ENCODE data around the gene TNFRSF25.
"Not testable (repeated sequence)": the region's sequence is repeated elsewhere in the genome, so short reads cannot be mapped to it uniquely, and the experiment has no call there.

TNFRSF25 gene

GRCh38 chr1:6440198-6441126 lies 25.5 kb downstream of the TNFRSF25 start:
- in situ Hi-C loops (cut with MboI; ENCODE audit: low sequenced_read_pairs), result no loop called here

DNA sequence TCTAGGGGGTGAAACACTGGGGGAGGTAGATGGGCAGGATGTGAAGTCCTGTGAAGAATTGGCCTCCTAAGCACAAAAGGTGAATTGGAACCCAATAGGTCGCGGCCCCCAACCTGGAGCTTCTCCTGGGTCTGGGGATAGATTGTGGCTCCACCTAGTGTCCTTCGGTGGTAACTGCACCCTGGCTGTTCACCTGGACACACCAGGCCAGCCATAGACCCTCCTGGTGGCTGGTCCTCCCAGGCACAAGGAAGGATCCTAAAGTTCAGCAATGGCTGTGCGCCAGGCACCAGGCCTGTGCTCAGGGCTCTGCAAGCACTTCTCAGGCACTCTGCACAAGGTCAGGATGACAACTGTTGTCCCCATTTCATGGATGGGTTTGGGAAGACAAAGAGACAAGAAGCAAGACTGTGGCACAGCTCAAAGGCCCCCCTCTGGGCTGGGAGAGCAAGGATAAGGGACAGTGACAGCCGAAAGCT lies 27.9 kb downstream of the TNFRSF25 start:
- in situ Hi-C loops (cut with MboI; ENCODE audit: low sequenced_read_pairs), result no loop called here

GRCh38 chr1:6437012-6437700 lies 28.8 kb downstream of the TNFRSF25 start:
- in situ Hi-C loops (cut with MboI; ENCODE audit: low sequenced_read_pairs), result not testable (repeated sequence)

- in situ Hi-C loops (cut with MboI; ENCODE audit: low sequenced_read_pairs), result not testable (repeated sequence)
These were observed 29.7 kb downstream of the TNFRSF25 start for GRCh38 chr1:6436277-6436676.

DNA sequence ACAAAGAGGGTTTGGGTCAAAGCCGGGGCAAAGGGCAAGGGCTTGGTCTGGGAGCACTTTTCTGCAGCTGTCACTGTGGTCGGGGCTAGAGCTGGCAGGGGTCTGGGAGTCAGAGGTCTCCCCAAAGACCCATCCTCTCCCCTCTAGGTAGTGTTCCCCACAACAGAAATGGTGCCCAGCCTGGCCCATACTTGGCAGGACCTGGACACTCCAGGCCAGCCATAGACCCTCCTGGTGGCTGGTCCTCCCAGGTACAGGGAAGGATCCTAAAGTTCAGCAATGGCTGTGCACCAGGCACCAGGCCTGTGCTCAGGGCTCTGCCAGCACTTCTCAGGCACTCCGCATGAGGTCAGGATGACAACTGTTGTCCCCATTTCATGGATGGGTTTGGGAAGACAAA lies 30.4 kb downstream of the TNFRSF25 start:
- in situ Hi-C loops (cut with MboI; ENCODE audit: low sequenced_read_pairs), result no loop called here

DNA sequence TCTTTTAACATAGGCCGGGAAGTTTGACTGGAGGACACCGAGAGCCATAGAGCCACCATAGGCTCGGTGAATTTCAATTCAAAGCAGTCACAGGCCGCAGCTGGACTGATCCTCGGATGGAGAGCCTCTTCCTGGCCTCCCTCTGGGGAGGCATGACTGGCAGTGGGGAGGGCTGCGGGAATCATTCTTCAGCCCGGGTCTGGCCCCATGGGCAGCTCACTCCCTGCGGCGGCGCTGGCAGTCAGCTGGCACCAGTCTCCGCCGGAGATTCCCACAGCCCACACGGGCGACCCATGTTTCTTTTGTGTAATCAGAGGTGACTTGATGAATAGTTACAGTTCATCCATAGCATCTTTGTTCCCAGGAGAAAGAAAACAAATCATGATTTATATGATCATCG lies 30.8 kb downstream of the TNFRSF25 start:
- in situ Hi-C loops (cut with MboI; ENCODE audit: low sequenced_read_pairs), result no loop called here

DNA sequence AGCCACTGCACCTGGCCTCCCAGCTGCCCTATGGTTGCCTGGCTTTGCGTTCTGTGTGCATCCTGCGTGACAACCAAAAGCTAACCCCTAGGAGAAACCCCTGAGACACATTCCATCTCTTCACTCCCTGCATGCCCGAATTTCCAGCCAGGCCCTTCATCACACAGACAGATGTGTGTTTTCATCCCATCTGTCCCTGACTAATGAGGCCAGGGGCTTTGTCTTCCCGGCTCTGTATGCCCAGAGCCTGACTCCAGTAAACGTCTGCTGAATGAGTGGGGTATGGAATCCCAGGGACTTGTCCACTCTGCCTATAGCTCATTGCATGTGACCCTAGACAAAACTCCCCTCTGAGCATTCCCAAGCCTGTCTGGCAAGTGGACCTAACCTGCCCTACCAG lies 31.8 kb downstream of the TNFRSF25 start:
- in situ Hi-C loops (cut with MboI; ENCODE audit: low sequenced_read_pairs), result no loop called here

DNA sequence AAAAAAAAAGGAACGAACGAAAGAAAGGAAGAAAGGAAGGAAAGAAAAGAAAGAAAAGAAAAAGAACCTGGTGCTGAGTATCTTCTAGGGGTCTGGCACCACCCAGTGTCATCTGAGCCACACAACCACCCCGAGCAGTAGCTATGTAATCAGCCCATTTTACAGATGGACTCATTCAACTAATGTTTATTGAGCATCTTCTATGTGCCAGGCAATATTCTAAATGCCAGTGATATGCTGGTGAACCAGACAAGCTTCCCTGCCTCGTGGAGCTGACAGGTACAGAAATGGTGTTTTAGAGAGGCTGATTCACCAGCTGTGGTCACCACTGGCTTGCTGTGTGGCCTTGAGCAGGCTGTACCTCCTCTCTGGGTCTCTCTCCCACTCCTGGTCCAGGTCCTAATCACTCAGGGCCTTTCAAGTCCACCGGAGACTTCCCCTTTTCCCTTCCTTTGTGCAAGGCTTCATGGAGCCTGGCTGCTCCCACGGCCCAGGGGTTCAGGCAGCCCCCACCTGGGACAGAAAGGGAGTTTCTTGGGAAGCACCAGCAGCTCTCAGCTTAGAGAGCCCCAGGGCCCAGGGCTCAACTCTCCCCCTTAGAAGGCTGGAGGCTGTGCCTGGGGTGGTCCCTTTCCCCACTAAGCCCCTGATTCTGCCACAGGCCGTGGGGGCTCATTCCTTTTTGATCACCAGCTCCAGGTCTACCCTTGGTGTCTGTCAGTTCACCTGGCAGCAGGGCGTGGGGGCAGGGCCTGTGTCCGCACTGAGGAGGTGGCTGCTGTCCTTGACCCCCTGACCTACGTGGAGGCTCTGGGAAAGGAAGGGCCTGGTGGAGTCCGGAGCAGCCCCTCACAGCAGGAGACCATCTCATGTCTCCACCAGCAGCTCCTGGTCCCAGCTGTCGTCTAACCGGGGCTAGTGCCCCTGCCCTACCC lies 34.1 kb downstream of the TNFRSF25 start:
- in situ Hi-C loops (cut with MboI; ENCODE audit: low sequenced_read_pairs), result not testable (repeated sequence)

DNA sequence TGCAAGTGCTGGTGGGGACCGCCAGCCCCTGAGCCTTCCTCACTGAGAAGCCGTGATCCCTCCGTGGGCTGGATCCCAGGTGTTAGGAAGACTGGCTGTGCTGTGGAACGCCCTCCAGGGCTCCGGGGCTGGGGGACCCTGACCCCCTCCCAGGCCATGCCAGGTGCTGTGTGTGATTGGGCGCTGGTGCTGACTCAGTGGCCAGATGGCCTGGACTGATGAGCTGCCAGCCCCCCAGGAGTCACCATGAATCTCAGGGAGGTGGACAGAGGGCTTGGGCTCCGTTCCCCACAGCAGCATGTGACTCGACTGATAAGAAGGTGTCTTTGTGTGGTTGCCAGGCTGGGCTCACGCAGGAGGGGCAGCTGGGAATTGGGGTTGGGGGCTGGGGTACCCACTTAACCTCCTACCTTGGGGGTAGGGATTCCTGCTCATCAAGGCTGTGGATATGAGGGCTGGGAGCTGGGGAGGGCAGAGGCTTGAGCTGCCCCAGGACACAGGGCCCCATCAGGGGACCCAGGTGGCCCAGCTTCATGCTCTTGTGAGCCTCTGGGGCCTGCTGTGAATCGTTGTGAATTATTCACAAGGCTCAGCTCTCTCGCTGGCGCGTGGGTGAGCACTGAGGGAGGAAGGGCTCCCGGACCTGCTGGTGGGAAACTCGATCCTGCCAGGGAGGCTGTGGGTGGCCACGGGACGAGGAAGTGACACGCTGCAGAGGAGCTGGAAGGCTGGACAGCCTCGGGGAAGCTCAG lies 36.1 kb downstream of the TNFRSF25 start:
- in situ Hi-C loops (cut with MboI; ENCODE audit: low sequenced_read_pairs), result not testable (repeated sequence)

DNA sequence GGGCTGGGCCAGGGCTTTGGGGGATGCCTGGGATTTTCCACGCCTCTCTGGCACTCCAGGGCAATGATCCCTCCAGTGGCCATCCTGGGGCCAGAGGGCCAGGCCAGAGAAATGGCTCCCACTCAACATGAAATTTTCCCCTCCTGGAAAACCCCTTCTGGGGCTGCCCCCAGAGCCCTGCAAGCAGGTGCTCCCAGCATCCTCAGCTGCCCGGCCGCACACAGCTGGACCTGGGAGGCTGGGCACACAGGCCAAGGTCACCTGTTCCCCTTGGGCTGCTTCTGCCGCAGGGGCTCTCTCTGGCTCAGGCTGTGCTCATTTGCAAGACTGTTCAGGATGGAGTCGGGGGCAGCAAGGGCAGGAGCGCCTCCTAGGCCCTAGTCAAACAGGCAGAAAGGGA lies 37.5 kb downstream of the TNFRSF25 start:
- in situ Hi-C loops (cut with MboI; ENCODE audit: low sequenced_read_pairs), result not testable (repeated sequence)

- in situ Hi-C loops (cut with MboI; ENCODE audit: low sequenced_read_pairs), result no loop called here
These were observed 38.3 kb downstream of the TNFRSF25 start for GRCh38 chr1:6427441-6428390.

DNA sequence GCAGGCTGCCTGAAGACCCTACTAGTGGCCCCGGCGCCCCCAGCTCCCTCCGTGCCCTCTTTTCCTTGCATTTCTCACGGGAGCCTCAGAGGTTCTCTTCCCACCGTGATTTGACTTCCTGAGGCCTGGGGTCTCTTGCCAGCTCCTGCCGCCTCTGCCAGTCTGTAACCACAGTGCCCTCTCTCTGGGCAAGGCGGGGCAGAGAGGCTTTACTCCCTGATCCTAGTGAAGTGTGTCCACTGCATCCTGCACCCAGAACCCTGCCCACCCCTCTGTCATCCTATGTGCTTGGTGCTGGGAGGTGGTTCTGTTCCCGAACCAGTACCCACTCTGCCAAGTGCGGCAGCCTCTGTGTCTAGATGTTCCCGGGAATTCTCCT lies 39.0 kb downstream of the TNFRSF25 start:
- in situ Hi-C loops (cut with MboI; ENCODE audit: low sequenced_read_pairs), result no loop called here

GRCh38 chr1:6426277-6426971 lies 39.5 kb downstream of the TNFRSF25 start:
- in situ Hi-C loops (cut with MboI; ENCODE audit: low sequenced_read_pairs), result no loop called here

- in situ Hi-C loops (cut with MboI; ENCODE audit: low sequenced_read_pairs), result no loop called here
These were observed 40.3 kb downstream of the TNFRSF25 start for GRCh38 chr1:6425658-6426057.

GRCh38 chr1:6424619-6425593 lies 41.1 kb downstream of the TNFRSF25 start, which contains the start of gene ESPN:
Gene ESPN (plus strand): TSS chr1:6424776. CDS start chr1:6424956, 180 bp downstream.
- in situ Hi-C loops (cut with MboI; ENCODE audit: low sequenced_read_pairs), result no loop called here

DNA sequence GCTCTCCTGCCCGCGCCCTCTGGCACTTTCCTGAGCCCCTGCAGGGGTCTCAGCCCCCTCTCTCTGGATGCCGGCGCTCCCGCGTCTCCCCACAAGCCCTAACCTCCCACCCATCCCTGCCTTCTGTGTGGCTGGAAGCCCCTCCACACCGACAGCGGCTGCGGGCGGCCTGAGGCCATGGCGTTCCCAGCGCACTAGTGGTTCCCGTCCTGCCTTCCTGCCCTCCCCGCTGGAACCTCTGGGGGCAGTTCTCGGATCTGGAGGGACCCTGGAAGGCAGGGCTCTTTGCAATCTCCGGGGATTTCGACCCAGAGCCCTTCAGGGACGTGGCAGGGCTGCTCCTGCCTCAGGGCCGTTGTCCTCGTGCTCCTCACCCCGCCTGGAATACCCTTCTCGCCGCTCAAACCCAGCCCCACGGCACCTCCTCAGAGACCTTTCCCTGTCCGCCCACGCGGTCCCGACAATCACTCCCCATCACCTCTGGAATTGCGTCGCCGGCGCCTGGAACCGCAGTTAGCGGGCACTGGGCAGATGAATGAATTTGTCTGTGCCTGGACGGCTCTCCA lies 41.9 kb downstream of the TNFRSF25 start:
- in situ Hi-C loops (cut with MboI; ENCODE audit: low sequenced_read_pairs), result no loop called here
